Dermis microvascular lymphatic vessel endothelial cell (primary cell): ENCODE measurements around the gene RHOBTB3. TPM values are rescaled to one million over a fixed set of nuclear protein-coding genes. Genes with fewer than 3 reads are reported as not detected.
"Not testable (repeated sequence)": the region's sequence is repeated elsewhere in the genome, so short reads cannot be mapped to it uniquely, and the experiment has no call there.

Source experiments
- DNase-seq, 2 donors: peaks; one replicate each; pipeline versions ENCODE4 v3.0.0 to v3.0.0-alpha.2; 2010; ENCODE audit warnings: low read depth in 2 of 2
- total RNA-seq: library from RNA; depleted of rRNA; stranded (reverse); fragments of >200 nt; gene quantifications from 2 replicates; pipeline ENCODE4 v1.2.1, GENCODE V29; 2014

Gene RHOBTB3
- total RNA-seq, 1 donor from 2014 or later: 35.0 TPM

GRCh38 chr5:95818181-95819147, 87.3 kb downstream of the RHOBTB3 start:
- DNase-seq: no peak

GRCh38 chr5:95821110-95822021, 90.2 kb downstream of the RHOBTB3 start:
- DNase-seq: no peak

- DNase-seq: peak; percentile 60 to 87
Observed at GRCh38 chr5:95822043-95822541, 91.0 kb downstream of the RHOBTB3 start.

- DNase-seq: peak in 1 of 2 donors; percentile 74
Observed at GRCh38 chr5:95822542-95823181, 91.5 kb downstream of the RHOBTB3 start, which contains the start of gene GLRX. TSS of gene GLRX (minus strand) at chr5:95822726. CDS start at chr5:95822662, 64 bp downstream.

GRCh38 chr5:95823218-95823737, 92.1 kb downstream of the RHOBTB3 start:
- no peak for DNase-seq

- peak; percentile 68 to 87 for DNase-seq
Observed at GRCh38 chr5:95823738-95824609, 92.8 kb downstream of the RHOBTB3 start.

- DNase-seq: no peak
Observed at GRCh38 chr5:95824747-95825146, 93.6 kb downstream of the RHOBTB3 start.

- no peak for DNase-seq
Observed at GRCh38 chr5:95825495-95825894, 94.4 kb downstream of the RHOBTB3 start.

GRCh38 chr5:95826949-95827891, 96.1 kb downstream of the RHOBTB3 start:
- DNase-seq: no peak

GRCh38 chr5:95827892-95828246, 96.7 kb downstream of the RHOBTB3 start:
- no peak for DNase-seq

GRCh38 chr5:95830226-95830625, 99.1 kb downstream of the RHOBTB3 start:
- no peak for DNase-seq

GRCh38 chr5:95832664-95833063, 101.5 kb downstream of the RHOBTB3 start:
- no peak for DNase-seq

- peak in 1 of 2 donors; percentile 46 for DNase-seq
Observed at GRCh38 chr5:95835682-95836385, 104.7 kb downstream of the RHOBTB3 start.

GRCh38 chr5:95836544-95836943, 105.4 kb downstream of the RHOBTB3 start:
- peak in 1 of 2 donors; percentile 32 for DNase-seq

GRCh38 chr5:95836971-95837370, 105.8 kb downstream of the RHOBTB3 start:
- not testable (repeated sequence) for DNase-seq

- no peak for DNase-seq
Observed at GRCh38 chr5:95837492-95837891, 106.4 kb downstream of the RHOBTB3 start.

GRCh38 chr5:95838001-95838520, 106.9 kb downstream of the RHOBTB3 start:
- no peak for DNase-seq

- DNase-seq: no peak
Observed at GRCh38 chr5:95838556-95838955, 107.4 kb downstream of the RHOBTB3 start.
